HG03558 (cell line): ENCODE results near the gene HRH3.
A peak's percentile ranks its signal among the peaks of the same experiment; 100 is the strongest.

ENCODE experiments used
- ATAC-seq: cut with Tn5 transposase; IDR thresholded peaks from one replicate; pipeline ENCODE4 v1.9.1; 2021; ENCODE audit warnings: moderate number of reproducible peaks; ENCODE audit not compliant: unreplicated experiment; ENCODE audit errors: extremely low read depth

Gene HRH3

DNA sequence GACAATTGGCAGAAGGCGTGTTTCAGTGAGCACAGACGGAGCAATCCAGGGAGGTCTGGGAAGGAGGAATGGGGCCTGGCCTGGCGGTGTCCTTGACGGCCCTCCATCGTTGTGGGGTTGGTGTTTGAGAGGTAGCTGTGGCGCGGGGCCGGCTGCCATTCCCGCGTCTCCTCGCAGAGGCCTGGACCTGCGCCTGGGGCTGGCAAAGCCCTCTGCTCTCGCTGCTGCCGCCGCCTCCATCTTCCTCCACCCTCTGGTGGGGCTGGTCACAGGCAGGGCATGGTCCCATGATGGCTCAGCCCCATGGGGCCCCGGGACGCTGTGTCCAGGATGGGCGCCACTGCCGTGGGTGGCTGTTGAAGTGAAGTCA lies 25.8 kb upstream of the HRH3 start:
- no peak for ATAC-seq

DNA sequence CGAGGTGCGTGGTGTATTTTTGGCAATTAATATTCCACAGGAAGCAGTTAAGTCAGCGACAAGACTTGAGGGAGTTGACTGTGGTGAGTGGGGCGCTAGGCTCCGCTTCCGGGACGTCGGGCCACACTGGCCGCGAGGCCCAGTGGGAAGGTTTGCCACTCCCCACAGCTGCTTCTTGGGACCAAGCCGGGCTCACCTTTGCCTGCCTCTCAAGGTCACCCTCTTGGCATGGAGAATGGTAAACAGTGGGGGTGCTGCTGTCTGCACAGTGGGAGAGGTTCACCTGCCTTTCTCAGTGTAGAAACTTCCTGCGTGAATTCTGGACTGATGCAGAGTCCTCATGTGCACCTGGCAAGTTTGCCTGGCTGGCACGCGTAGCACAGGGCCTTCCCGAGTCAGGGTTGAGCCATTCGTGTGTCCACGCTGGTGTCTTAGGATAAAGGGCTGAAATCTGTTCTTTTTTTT lies 24.6 kb upstream of the HRH3 start:
- ATAC-seq = no peak

DNA sequence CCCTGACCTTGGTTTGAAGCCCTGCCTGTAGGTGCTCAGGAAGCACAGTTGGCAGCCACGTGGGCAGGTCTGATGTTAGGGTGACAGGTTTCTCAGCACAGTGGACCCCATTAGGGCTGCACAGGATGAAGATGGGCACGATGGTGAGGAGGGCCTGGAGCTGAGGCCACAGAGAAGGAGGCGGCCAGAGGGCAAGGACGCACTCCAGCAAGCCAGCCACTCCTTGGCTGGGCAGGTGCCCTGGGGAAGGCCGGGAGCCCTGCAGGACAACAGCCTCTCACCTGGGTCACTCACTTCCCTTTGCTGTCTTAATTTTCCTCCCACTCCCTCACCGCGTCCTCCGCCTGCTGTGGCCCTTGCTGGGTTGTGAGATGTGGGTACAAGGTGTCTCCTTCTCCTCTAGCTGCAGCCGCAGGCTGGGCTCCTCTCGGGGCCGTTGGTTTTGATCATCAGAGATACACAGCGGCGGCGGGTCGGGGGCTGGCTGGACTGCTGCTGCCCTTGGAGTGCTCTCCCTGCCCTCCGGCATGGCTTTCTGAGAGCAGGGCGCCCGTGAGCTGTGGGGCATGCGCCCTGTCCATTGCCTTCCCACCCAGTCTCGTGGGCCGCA lies 23.9 kb upstream of the HRH3 start:
- ATAC-seq = no peak

DNA sequence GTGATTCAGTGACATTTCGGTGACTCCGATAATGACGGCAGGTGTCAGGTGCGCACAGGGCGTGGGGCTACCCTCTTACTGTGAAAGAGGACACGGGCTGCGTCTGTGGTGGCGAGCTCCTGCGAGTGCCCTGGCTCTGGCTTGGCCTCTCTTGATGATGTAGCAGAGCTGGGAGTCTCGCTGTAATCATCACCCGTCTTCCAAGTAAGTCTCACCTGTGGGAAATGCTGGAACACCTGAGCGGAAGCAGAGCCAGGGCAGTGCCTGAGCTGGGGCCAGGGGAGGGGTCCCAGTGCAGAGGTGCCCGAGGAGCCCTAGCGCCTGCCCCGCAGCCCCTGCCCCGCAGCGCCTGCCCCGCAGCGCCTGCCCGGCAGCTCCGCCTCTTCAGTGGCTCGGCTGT lies 23.0 kb upstream of the HRH3 start:
- no peak for ATAC-seq

DNA sequence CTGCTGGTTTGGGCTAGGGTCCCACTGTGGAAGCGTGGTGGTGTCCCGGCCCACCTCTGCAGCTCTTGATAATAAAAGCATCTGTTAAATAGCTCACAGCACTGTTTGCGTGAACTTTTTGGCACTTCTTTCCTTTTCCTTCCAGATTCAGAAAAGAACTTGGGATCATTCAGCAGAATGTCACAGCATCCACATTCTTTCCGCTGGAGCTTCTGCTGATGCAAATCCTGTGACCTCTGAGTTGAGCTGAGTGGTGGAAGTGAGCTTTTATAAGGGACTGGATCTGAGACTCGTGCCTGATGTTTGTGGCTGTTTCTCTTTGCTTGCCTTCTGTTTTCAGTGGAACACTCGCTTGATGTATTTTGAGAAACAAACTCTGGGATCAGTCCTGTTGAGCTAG lies 22.1 kb upstream of the HRH3 start:
- ATAC-seq = no peak

DNA sequence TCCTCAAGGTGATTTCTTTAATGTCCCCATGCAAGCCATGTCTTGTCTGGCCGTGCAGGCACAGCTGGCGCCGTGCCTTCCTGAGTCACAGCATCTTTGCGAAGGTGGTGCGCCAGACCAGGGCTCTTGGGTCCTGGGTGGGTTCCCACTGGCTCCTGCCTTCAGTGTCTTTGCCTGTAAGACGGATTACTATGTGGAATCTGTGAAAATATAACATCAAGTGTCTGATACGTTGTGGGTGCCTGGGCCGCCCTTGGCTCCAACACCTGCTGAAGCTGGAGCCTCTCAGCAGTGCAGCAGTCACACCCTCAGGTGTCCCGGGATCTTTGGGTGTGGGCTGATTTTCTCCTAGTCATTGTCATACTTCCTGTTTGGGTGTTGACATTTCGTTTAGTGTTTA lies 21.4 kb upstream of the HRH3 start:
- no peak for ATAC-seq

DNA sequence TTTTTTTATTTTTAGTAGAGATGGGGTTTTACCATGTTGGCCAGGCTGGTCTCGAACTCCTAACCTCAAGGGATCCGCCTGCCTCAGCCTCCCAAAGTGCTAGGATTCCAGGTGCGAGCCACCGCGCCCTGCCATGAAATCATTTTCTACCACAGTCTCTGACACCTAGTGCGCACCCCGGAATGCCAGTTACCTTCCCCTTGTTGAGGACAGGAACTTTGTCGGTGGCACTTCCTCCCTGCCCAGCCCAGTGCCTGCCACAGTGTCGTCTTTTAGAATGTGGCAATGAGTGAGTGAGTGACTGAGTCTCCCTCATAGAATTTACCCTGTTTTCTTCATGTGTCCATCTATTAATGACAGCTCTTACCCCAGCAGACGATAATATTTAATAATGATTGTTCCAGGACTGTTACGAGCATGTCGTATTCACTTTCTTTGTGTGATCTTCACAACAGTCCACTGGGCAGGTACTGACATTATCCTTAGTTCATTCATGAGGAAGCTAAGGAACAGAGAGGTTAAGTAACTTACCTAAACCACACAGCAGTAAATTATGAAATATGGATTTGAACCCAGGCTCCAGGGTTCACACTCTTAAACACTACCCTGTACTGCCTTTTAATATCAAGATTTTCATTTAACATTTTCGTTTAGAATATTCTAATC lies 20.1 kb upstream of the HRH3 start:
- ATAC-seq = no peak

DNA sequence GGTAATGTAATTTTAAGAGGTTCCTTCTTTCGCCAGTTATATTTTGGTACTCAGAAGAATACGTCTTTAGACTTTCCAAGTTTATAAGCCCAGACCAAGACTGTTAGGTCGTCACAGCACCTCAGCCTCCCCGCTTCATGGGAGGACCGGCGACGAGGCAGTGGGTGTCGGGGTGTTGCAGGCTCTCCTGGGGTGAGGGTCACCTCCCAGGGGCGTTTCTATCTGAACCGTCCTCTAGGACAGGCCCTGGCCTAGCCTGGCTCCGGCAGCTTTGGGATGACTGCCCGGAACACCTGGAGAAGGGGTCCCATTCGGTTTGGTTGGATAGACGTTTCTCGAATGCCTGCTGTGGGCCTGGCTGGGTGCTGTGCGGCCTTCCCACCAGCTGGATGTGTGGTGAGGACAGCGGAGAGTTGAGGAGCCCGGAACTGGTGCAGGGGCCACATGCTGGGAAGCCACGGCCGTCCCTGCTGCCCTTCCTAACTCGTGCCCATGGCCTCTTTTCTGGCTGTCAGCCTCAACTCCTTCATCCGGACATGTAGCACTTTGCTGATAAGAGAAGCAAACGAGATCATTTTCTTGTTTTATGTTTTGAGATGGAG lies 19.3 kb upstream of the HRH3 start:
- no peak for ATAC-seq

DNA sequence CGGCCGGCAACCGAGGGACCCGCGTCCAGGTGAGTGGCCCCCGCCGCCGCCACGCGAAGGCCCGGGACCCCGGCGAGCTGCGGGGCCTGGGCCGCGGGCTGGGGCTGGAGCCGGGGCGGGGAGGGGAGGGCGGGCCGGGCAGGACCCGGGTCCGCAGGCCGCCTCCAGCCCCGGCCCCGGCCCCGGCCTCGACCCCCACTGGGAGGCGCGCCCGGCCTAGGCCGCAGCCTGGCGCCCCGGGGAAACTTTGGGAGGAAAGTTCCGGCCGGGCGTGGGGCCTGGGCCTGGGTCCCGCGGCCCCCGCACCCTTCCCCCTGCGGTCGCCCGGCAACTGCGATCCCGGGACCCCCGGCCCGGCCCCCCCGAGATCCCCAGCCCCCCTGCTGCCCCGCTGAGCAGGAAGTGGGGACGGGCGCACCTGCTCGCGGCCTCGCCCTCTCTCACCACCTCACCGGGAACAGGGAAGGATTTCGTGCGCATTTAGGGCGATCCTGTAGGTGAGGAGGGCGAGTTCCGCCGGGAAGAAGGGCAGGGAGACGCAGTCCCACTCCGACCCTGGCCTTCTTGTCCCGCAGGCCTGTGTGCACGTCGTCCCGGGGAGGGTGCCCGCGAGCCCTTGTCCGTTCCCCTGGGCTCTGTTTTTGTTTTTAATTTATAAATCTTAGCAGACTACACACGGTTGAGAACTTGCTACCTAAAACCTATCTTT lies 18.6 kb upstream of the HRH3 start:
- ATAC-seq = no peak

DNA sequence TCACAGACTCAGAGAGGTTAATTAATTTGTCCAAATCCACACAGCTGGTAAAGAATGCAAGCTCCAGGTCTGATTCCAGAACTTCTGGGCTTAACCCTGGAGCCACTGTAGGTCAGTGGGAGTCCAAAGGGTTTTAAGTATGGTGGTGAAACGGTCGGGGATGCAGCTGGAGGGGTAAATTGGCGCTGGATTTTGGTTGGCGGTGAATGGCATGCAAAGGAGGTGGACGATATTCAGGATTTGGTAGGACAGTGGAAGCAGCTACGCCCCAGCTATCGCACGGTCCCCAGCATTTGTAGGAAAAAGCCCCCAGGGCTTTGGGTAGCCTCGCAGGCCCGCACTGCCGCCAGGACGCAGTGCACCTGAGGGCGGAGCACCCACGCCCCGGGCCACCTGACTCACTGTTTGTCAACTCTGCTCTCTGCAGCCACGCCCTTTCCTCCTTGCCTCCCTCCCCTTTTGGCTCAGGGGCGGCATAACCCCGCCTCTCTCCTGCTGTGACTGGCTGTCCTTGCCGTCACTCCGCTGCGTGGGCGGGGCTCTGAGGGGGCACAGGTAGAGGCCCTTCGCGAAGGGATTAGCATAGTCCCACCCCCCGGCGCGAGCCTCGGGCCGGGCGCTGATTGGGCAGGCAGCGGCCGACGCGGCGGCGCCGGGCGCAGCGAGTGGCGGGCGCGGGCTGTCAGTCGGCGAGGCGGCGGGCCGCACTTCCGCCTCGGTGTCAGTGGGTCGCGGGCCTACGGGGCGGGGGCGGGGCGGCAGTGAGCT lies 17.9 kb upstream of the HRH3 start, which contains the start of gene OSBPL2:
Gene OSBPL2 (plus strand): TSS at position 721 of the 768 bp plus-strand sequence. CDS start 17,664 bp downstream, outside the sequence.
- peak; percentile 94 for ATAC-seq

DNA sequence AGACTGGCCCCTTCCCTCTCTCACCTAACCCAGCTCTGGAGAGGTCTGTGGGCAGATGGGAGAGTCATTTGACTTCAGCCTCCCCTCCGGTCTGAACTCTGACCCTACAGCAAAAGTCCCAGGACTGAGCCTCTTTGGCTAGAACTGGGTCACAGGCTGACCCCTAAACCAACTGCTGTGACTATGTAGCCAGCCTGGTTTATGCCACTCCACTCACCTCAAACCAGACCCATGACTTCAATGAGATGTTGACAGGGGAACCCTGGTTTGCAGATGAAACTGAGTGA lies 17.4 kb upstream of the HRH3 start:
- no peak for ATAC-seq

DNA sequence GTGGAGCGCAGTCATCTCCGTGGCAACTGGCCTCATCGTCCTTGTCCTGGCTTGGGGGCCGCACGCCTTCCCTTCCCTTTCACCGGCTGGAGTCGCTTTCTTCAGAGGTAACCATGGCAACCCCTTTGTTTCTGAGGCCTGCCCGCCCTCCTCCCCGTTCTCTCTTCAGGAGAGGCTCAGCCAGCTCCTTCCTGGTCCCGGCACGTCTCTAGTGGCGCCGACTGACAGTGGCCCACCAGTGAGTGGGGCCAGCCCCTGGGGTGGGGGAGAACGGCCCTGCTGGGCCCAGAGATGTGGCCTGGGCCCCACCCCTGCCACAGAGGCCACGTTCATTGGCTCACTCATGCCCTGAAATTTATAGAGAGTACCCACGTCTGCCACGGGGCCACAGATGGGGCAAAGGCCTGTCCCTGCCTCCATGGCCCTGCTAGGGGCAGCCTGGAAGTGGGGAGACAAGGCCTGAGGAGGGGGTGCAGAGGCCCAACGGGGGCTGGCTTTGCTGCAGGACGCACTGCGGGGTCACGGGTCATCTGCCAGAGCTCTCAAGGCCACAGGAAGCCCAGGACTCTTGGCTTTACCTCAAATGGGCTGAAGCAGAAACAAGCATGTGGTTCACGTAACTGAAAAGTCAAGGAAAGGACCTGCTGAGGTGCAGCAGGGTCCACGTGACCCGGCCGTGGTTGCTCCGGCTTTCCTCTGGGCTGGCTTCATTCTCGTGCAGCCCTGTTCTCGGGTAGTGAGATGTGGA lies 16.9 kb upstream of the HRH3 start:
- no peak for ATAC-seq

DNA sequence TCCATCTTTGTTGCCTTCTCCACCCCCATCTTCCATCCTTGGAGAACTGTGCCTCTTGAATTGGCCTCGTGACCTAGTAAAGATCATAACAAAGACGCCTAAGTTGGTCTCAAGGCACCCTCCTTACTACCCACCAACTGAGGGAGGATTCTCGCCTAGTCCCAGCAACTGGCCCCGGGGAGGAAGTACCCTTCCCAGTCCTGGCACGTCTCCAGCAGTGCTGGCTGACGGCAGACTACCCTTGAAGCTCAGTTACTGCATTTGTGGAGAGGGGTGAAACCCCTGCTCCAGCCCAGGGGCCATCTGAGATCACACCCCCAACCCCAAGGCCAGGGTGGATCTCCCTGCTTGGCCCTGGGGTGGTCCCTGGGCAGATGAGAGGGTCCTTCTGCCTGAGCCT lies 16.1 kb upstream of the HRH3 start:
- ATAC-seq = no peak

DNA sequence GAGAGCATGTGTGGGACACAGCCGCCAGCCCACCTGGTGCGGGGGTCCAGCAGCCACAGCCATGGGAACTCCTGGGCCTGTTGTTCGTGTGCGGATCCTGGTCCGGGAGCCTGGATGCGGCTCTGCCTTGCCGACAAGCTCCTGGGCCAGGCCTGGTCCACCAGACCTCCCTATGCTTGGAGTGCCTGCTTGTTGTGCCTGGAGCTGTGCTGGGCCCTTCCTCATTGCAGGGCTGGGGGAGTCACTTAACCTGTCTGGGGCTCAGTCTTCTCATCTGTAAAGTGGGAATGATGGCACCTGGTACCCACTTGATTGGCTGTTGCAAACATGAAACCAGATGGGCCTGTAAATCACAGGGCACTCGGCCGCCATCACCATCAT lies 15.7 kb upstream of the HRH3 start:
- ATAC-seq = no peak

DNA sequence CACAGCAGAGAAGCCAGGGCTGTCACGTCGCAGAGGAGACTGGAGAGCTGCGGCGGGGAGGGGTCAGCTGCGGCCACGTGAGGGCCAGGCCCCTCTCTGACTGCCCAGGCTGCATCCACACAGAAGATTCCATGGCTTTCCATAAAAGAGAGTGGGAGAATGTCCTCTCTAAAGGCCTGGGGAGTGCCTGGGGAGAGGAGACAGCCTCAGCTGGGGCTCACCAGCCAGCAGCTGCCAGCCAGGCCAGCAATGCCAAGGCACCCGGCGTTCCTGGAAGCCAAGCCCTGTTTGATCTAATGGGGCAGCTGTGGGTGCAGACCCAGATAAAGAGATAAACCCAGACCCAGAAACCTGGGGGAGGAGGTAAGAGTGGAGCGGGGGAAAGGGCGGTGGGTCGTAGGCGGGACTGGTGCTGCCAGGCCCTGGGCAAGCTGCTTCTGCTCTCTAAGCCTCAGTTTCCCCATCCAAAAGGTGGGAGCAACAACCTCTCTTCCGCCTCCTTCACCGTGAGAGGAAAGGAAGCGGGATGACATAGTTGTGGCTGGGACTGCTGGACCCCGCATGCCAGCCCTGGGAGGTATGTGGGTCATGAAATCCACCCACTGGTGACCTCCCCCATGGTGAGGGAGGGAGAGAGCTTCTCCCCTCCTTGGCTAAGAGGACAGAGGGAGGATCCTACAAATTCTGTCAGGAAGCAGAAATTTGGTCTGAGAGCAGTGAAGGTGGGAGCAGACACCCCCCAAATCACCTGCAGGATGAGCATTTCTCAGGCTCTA lies 15.1 kb upstream of the HRH3 start:
- ATAC-seq = no peak

DNA sequence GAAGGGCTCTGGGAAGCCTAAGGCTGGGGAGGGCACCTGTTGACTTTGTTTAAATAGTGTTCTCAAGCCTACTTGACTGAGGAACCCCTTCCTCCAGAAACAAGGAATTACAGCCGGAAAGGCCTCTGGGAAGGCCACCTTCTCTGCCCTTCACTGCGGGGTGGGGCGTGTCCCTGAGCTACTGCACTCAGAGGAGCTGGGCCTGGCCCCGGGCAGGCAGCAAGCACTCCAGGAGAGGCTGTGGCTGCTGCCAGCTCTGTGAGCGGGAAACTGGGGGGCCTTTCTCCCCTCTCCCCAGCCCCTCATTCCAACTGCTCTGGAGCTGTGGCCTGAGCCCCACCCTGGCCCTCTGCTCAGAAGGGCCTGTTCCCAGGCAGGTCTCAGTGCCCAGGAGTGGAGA lies 14.3 kb upstream of the HRH3 start:
- no peak for ATAC-seq

DNA sequence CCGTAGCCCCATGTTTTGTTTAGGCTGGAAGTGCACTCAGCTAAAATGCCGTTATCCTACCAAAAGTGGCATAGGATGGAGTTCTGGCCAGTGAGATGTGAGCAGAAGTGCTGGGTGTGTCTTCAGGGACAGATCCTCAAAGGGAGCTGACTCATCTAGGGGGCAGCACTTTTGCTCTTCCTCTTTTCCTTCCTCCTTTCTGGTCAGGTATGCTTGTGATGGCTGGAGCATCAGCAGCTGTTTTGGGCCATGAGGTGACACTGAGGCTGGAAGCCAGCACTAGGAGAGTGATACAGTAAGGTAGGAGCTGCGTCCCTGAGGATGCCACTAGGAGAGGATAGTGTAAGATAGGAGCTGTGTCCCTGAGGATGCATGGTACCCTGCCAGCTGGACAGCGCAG lies 13.6 kb upstream of the HRH3 start:
- no peak for ATAC-seq

DNA sequence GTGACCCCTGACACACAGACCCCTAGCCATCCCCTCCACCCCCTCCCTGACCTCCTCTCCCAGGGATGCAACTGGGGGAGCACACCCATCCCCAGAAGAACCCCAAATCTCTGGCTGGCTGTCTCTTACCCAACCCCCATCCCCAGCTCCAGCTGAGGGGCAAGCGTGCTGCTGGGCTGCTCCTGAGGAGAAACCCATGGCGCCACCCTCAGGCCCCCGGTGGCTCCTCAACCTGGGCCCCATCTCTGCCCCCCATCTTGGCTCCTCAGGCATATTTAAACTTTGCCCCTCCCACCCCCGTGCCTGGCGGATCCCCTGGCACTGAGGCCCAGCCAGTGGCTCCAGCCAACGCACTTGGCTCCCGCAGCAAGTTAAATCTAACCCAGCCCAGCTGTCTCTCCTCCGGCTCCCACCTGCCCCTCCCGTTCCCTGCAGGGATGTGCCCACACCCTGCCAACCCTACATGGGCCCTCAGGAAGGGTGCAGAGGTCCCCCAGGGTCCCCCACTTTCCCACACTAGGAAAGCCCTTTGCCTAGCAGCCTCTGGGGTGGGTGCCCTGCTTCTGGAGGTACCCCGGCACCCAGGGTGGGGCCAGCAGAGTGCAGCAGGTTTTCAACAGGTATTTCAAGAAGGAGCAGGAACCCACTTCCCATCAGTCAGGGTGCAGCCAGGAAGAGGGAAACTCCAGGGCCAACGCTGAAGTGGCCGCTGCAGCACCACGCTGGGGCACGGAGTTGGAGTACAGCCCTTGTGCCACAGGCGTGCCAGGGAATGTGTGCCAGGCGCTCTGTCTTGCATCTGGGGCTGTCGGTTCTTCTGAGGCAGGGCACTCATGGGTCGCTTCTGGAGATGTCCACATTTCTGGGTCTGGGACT lies 12.9 kb upstream of the HRH3 start:
- ATAC-seq = no peak
